HCT116 (cell line): ENCODE results near the gene ST7L. TPM values are rescaled to one million over a fixed set of nuclear protein-coding genes. Genes with fewer than 3 reads are reported as not detected.

Experiments used
- ATAC-seq: fragments of 200-7000 bp; cut with Tn5 transposase; 2 replicates; pipeline ENCODE4 v1.9.1; 2020; ENCODE audit warnings: mild to moderate bottlenecking, moderate library complexity
- BruUV-seq: library from RNA; stranded (reverse); fragments of 400-500 nt; replicated peaks from 2 replicates; lab custom pipeline; 2021; lab: Mats Ljungman, UMichigan
- CTCF ChIA-PET: fragments of 300-600 bp; sonication (Branson Sonifier 250); formaldehyde crosslinking; loops from one replicate; lab custom pipeline; 2021; ENCODE audit warnings: antibody characterized with exemption; lab: Charles Lee
- POLR2A ChIA-PET: fragments of 300-600, 350-600 bp; sonication (Branson Sonifier 250); formaldehyde crosslinking; loops from one replicate; lab custom pipeline; 2021; ENCODE audit warnings: antibody characterized with exemption; lab: Charles Lee
- RAD21 ChIA-PET, 2 experiments: fragments of 300-600 bp; sonication (Branson Sonifier 250); formaldehyde crosslinking; loops; one replicate each; lab custom pipeline; 2023; ENCODE audit warnings: low total read pairs in 2 of 2; ENCODE audit not compliant: uncharacterized antibody in 2 of 2, unreplicated experiment in 2 of 2, low non-redundant PET in 1 of 2; lab: Charles Lee
- DNase-seq: peaks from one replicate; pipeline ENCODE4 v3.0.0-alpha.2; 2010; ENCODE audit warnings: low read depth, low spot score
- H2AFZ ChIP-seq: fragments of 200-600 bp; shearing (Covaris generic), sonication (generic); 2 replicates; pipeline ENCODE4 v1.6.1; 2017; ENCODE audit warnings: low read depth, mixed run types, mixed read lengths, antibody characterized with exemption, low read length; ENCODE audit not compliant: poor library complexity, severe bottlenecking
- H3K27ac ChIP-seq: 2 replicates; pipeline ENCODE4 v1.5.1; 2012; ENCODE audit warnings: low read depth, low read length
- H3K27me3 ChIP-seq: fragments of 200-600 bp; sonication (generic); 2 replicates; pipeline ENCODE4 v1.6.1; 2016; ENCODE audit warnings: mixed run types, low read length, mixed read lengths; ENCODE audit not compliant: insufficient read depth
- H3K36me3 ChIP-seq, 2 experiments: fragments of 200-500 bp in 1 of 2; fragments of 200-600 bp in 1 of 2; sonication (Bioruptor generic) in 1 of 2; sonication (generic) in 1 of 2; 2 replicates each; pipeline versions ENCODE4 v1.5.1 to v1.6.1; 2014 to 2016; ENCODE audit warnings: low read length in 2 of 2, inconsistent platforms in 1 of 2, mixed read lengths in 1 of 2, mixed run types in 1 of 2; ENCODE audit not compliant: insufficient read depth in 2 of 2, control insufficient read depth in 1 of 2
- H3K4me1 ChIP-seq, 2 experiments: fragments of 200-600 bp in 1 of 2; sonication (generic) in 1 of 2; 2 replicates each; pipeline versions ENCODE4 v1.5.1 to v1.6.1; 2012 to 2017; ENCODE audit warnings: low read length in 2 of 2, inconsistent platforms in 1 of 2, mild to moderate bottlenecking in 1 of 2, mixed read lengths in 1 of 2, mixed run types in 1 of 2, moderate library complexity in 1 of 2; ENCODE audit not compliant: insufficient read depth in 2 of 2, control insufficient read depth in 1 of 2
- H3K4me2 ChIP-seq: fragments of 200-600 bp; sonication (generic); 2 replicates; pipeline ENCODE4 v1.6.1; 2017; ENCODE audit warnings: mixed run types, low read length, mixed read lengths
- H3K4me3 ChIP-seq, 2 experiments: fragments of 200-600 bp in 1 of 2; sonication (generic) in 1 of 2; replicated peaks in 1 of 2; 2 replicates each; pipeline ENCODE4 v1.5.1; 2011 to 2016; ENCODE audit warnings: low read length in 2 of 2, control low read depth in 1 of 2, low read depth in 1 of 2, mild to moderate bottlenecking in 1 of 2, mixed read lengths in 1 of 2, mixed run types in 1 of 2
- H3K79me2 ChIP-seq: fragments of 200-600 bp; sonication (generic); 2 replicates; pipeline ENCODE4 v1.6.1; 2017; ENCODE audit warnings: mild to moderate bottlenecking, mixed run types, low read length, moderate library complexity, mixed read lengths; ENCODE audit not compliant: insufficient read depth
- H3K9ac ChIP-seq: fragments of 200-600 bp; sonication (generic); 2 replicates; pipeline ENCODE4 v1.6.1; 2016; ENCODE audit warnings: low read length, mixed read lengths
- H3K9me2 ChIP-seq: fragments of 200-600 bp; sonication (generic), shearing (Covaris generic); 2 replicates; pipeline ENCODE4 v1.6.1; 2017; ENCODE audit warnings: mixed run types, mild to moderate bottlenecking, moderate library complexity; ENCODE audit not compliant: insufficient read depth
- H3K9me3 ChIP-seq, 2 experiments: fragments of 200-500 bp in 1 of 2; fragments of 200-600 bp in 1 of 2; sonication (Bioruptor generic) in 1 of 2; sonication (generic) in 1 of 2; 2 replicates each; pipeline ENCODE4 v1.6.1; 2014 to 2017; ENCODE audit warnings: low read length in 2 of 2, mixed read lengths in 2 of 2, inconsistent platforms in 1 of 2, low read depth in 1 of 2, mild to moderate bottlenecking in 1 of 2, mixed run types in 1 of 2, moderate library complexity in 1 of 2; ENCODE audit not compliant: control insufficient read depth in 1 of 2, insufficient read depth in 1 of 2
- H4K20me1 ChIP-seq: fragments of 200-600 bp; sonication (generic), shearing (Covaris generic); 2 replicates; pipeline ENCODE4 v1.6.1; 2017; ENCODE audit warnings: mixed run types, mild to moderate bottlenecking, moderate library complexity; ENCODE audit not compliant: insufficient read depth
- CBX3 ChIP-seq: IDR thresholded peaks from 2 replicates; pipeline ENCODE4 v1.6.1; 2012; ENCODE audit warnings: low read depth
- CEBPB ChIP-seq: IDR thresholded peaks from 2 replicates; pipeline ENCODE4 v1.6.1; 2012; ENCODE audit warnings: low read depth
- EGR1 ChIP-seq: IDR thresholded peaks from 2 replicates; pipeline ENCODE4 v1.6.1; 2012; ENCODE audit warnings: low read depth
- EZH2 ChIP-seq: fragments of 200-600 bp; sonication (generic); IDR thresholded peaks from 2 replicates; pipeline ENCODE4 v1.6.1; 2017; ENCODE audit warnings: antibody characterized with exemption, mixed run types
- EZH2phosphoT487 ChIP-seq: fragments of 200-600 bp; IDR thresholded peaks from 2 replicates; pipeline ENCODE4 v1.6.1; 2018; ENCODE audit warnings: antibody characterized with exemption, borderline replicate concordance
- FOSL1 ChIP-seq: IDR thresholded peaks from 2 replicates; pipeline ENCODE4 v1.6.1; 2012; ENCODE audit warnings: low read depth
- JUND ChIP-seq: IDR thresholded peaks from 2 replicates; pipeline ENCODE4 v1.6.1; 2012
- POLR2A ChIP-seq: IDR thresholded peaks from 2 replicates; pipeline ENCODE4 v1.7.0; 2011; ENCODE audit warnings: borderline replicate concordance; ENCODE audit not compliant: insufficient read depth, insufficient read length; ENCODE audit errors: extremely low read depth
- POLR2AphosphoS5 ChIP-seq: IDR thresholded peaks from 2 replicates; pipeline ENCODE4 v1.6.1; 2011; ENCODE audit warnings: mild to moderate bottlenecking, low read depth, low read length, moderate library complexity
- RAD21 ChIP-seq: IDR thresholded peaks from 2 replicates; pipeline ENCODE4 v1.6.1; 2012; ENCODE audit warnings: low read depth, mild to moderate bottlenecking
- SP1 ChIP-seq: IDR thresholded peaks from 2 replicates; pipeline ENCODE4 v1.6.1; 2012; ENCODE audit warnings: low read depth
- SRF ChIP-seq: IDR thresholded peaks from 2 replicates; pipeline ENCODE4 v1.6.1; 2012; ENCODE audit warnings: low read depth
- TCF7L2 ChIP-seq: IDR thresholded peaks from 2 replicates; pipeline ENCODE4 v1.7.0; 2011; ENCODE audit warnings: borderline replicate concordance, inconsistent platforms; ENCODE audit not compliant: insufficient read depth, insufficient read length; ENCODE audit errors: extremely low read depth
- YY1 ChIP-seq: IDR thresholded peaks from 2 replicates; pipeline ENCODE4 v1.6.1; 2011; ENCODE audit warnings: low read length, low read depth, moderate library complexity, mild to moderate bottlenecking; ENCODE audit not compliant: insufficient replicate concordance; ENCODE audit errors: extremely low read depth
- ZFX ChIP-seq: fragments of 450-650 bp; IDR thresholded peaks from 2 replicates; pipeline ENCODE4 v1.6.1; 2017
- ZNF274 ChIP-seq: fragments of 200-500 bp; sonication (Bioruptor generic); IDR thresholded peaks from 2 replicates; pipeline ENCODE4 v1.6.1; 2014; ENCODE audit warnings: mild to moderate bottlenecking, low read depth, low read length, inconsistent platforms
- intact Hi-C: fragments of 100-400 bp; cut with micrococcal nuclease; formaldehyde crosslinking; loops from 2 replicates; pipeline ENCODE4 v1.10.0; 2022
- total RNA-seq: library from RNA; stranded (reverse); gene quantifications from one replicate; pipeline ENCODE4 v1.2.1, GENCODE V29; 2021; ENCODE audit not compliant: unreplicated experiment
- TF ChIP-seq, protein P1 (sequence below): IDR thresholded peaks from 2 replicates; pipeline ENCODE4 v1.6.1; 2012
- TF ChIP-seq, protein P2 (sequence below): IDR thresholded peaks from 2 replicates; pipeline ENCODE4 v1.6.1; 2012; ENCODE audit warnings: low read depth
- TF ChIP-seq, protein P3 (sequence below): IDR thresholded peaks from 2 replicates; pipeline ENCODE4 v1.6.1; 2011; ENCODE audit warnings: mild to moderate bottlenecking, low read length, moderate library complexity; ENCODE audit not compliant: insufficient replicate concordance; ENCODE audit errors: extremely low read depth
- TF ChIP-seq, protein P4 (sequence below), 3 experiments: fragments of 200-600 bp in 1 of 3; sonication (generic) in 1 of 3; IDR thresholded peaks in 2 of 3; conservative IDR thresholded peaks in 1 of 3; 2 replicates each; pipeline ENCODE4 v1.5.1; 2012 to 2017; ENCODE audit warnings: low read depth in 2 of 3, low read length in 2 of 3, antibody characterized with exemption in 1 of 3, borderline replicate concordance in 1 of 3, control low read depth in 1 of 3, mild to moderate bottlenecking in 1 of 3, mixed read lengths in 1 of 3, mixed run types in 1 of 3, moderate library complexity in 1 of 3; ENCODE audit not compliant: insufficient read depth in 1 of 3

The ST7L gene
- total RNA-seq, 1 experiment from 2014 or later = 19.9 TPM

DNA sequence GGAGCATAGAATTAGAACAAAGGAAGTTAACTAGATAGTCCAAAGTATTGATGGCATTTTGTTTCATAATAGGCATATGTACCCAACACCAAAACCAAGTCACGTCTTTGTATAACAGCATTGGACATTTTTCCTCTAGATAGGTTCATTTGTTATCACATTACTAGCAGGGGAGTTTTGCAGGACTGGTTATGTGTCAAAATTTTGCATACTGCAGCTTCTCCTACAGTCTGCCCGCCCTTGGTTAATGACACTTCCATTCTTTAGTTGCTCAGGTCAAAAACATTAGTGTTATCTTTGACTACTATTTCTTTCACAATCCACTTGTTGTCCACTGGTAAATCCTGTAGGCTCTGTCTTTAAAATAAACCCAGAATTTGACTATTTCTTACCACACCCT, 9.6 kb upstream of the ST7L start:
- DNase-seq = no peak
- TF ChIP-seq FOSL1 (no peak), SP1 (no peak), SRF (no peak), POLR2A (no peak), CBX3 (no peak), JUND (no peak), YY1 (no peak), EZH2phosphoT487 (no peak), TCF7L2 (no peak), CEBPB (no peak), ZFX (no peak), EGR1 (no peak), EZH2 (no peak), ZNF274 (no peak), RAD21 (no peak), POLR2AphosphoS5 (no peak)
- TF ChIP-seq, protein P1, sequence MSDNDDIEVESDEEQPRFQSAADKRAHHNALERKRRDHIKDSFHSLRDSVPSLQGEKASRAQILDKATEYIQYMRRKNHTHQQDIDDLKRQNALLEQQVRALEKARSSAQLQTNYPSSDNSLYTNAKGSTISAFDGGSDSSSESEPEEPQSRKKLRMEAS = no peak
- TF ChIP-seq, protein P2, sequence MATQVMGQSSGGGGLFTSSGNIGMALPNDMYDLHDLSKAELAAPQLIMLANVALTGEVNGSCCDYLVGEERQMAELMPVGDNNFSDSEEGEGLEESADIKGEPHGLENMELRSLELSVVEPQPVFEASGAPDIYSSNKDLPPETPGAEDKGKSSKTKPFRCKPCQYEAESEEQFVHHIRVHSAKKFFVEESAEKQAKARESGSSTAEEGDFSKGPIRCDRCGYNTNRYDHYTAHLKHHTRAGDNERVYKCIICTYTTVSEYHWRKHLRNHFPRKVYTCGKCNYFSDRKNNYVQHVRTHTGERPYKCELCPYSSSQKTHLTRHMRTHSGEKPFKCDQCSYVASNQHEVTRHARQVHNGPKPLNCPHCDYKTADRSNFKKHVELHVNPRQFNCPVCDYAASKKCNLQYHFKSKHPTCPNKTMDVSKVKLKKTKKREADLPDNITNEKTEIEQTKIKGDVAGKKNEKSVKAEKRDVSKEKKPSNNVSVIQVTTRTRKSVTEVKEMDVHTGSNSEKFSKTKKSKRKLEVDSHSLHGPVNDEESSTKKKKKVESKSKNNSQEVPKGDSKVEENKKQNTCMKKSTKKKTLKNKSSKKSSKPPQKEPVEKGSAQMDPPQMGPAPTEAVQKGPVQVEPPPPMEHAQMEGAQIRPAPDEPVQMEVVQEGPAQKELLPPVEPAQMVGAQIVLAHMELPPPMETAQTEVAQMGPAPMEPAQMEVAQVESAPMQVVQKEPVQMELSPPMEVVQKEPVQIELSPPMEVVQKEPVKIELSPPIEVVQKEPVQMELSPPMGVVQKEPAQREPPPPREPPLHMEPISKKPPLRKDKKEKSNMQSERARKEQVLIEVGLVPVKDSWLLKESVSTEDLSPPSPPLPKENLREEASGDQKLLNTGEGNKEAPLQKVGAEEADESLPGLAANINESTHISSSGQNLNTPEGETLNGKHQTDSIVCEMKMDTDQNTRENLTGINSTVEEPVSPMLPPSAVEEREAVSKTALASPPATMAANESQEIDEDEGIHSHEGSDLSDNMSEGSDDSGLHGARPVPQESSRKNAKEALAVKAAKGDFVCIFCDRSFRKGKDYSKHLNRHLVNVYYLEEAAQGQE = no peak
- TF ChIP-seq, protein P3, sequence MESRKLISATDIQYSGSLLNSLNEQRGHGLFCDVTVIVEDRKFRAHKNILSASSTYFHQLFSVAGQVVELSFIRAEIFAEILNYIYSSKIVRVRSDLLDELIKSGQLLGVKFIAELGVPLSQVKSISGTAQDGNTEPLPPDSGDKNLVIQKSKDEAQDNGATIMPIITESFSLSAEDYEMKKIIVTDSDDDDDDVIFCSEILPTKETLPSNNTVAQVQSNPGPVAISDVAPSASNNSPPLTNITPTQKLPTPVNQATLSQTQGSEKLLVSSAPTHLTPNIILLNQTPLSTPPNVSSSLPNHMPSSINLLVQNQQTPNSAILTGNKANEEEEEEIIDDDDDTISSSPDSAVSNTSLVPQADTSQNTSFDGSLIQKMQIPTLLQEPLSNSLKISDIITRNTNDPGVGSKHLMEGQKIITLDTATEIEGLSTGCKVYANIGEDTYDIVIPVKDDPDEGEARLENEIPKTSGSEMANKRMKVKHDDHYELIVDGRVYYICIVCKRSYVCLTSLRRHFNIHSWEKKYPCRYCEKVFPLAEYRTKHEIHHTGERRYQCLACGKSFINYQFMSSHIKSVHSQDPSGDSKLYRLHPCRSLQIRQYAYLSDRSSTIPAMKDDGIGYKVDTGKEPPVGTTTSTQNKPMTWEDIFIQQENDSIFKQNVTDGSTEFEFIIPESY = no peak
- TF ChIP-seq, protein P4, sequence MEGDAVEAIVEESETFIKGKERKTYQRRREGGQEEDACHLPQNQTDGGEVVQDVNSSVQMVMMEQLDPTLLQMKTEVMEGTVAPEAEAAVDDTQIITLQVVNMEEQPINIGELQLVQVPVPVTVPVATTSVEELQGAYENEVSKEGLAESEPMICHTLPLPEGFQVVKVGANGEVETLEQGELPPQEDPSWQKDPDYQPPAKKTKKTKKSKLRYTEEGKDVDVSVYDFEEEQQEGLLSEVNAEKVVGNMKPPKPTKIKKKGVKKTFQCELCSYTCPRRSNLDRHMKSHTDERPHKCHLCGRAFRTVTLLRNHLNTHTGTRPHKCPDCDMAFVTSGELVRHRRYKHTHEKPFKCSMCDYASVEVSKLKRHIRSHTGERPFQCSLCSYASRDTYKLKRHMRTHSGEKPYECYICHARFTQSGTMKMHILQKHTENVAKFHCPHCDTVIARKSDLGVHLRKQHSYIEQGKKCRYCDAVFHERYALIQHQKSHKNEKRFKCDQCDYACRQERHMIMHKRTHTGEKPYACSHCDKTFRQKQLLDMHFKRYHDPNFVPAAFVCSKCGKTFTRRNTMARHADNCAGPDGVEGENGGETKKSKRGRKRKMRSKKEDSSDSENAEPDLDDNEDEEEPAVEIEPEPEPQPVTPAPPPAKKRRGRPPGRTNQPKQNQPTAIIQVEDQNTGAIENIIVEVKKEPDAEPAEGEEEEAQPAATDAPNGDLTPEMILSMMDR (IDR thresholded peaks at IDR 0.05 in 2 of 3, conservative IDR thresholded peaks at IDR 0.05 in 1 of 3; ENCODE audit: borderline replicate concordance in 1 of 3, insufficient read depth in 1 of 3, low read depth in 2 of 3, low read length in 2 of 3) = no peak
- TF ChIP-seq, all 23 proteins: peak for 0
- Histone ChIP-seq H3K4me1 (no peaks in the 10 kb centered on the region), H3K4me2 (no peak overlapping the region), H3K9ac (no peak overlapping the region), H3K27me3 (no peaks in the 10 kb centered on the region), H3K9me2 (no peaks in the 10 kb centered on the region), H3K27ac (no peak overlapping the region), H2AFZ (no peak overlapping the region), H3K4me3 (no peak overlapping the region), H3K9me3 (no peaks in the 10 kb centered on the region), H4K20me1 (peaks cover 59% of the 10 kb centered on the region), H3K36me3 (peaks cover 3 to 5% of the 10 kb centered on the region in 2 experiments; a peak in 2 of 4 replicates), H3K79me2 (peaks cover 100% of the 10 kb centered on the region)
- CTCF ChIA-PET = no interaction called here
- RAD21 ChIA-PET = no interaction called here
- no peak for ATAC-seq
- BruUV-seq = no TSS peak
- intact Hi-C loops = no loop called here
- POLR2A ChIA-PET = no interaction called here
